GM12878 (cell line): ENCODE data around the gene TERF2IP.

Experiments used
- FOXK2 ChIP-seq: fragments of 450-650 bp; IDR thresholded peaks from 2 replicates; pipeline ENCODE4 v1.6.1; 2017; ENCODE audit warnings: mild to moderate bottlenecking, moderate library complexity
- TAF1 ChIP-seq: IDR thresholded peaks from 2 replicates; pipeline ENCODE4 v1.6.1; 2011; ENCODE audit warnings: mild to moderate bottlenecking, low read depth, low read length, borderline replicate concordance
- TF ChIP-seq, protein P1 (sequence below), 3 experiments: IDR thresholded peaks in 2 of 3; conservative IDR thresholded peaks in 1 of 3; 2 replicates each; pipeline ENCODE4 v1.5.1; 2011; ENCODE audit warnings: low read depth in 3 of 3, low read length in 3 of 3, mild to moderate bottlenecking in 3 of 3, control low read depth in 2 of 3, moderate library complexity in 2 of 3, inconsistent platforms in 1 of 3, mixed read lengths in 1 of 3; ENCODE audit not compliant: control insufficient read depth in 2 of 3, insufficient read depth in 1 of 3; ENCODE audit errors: extremely low read depth in 1 of 3

DNA sequence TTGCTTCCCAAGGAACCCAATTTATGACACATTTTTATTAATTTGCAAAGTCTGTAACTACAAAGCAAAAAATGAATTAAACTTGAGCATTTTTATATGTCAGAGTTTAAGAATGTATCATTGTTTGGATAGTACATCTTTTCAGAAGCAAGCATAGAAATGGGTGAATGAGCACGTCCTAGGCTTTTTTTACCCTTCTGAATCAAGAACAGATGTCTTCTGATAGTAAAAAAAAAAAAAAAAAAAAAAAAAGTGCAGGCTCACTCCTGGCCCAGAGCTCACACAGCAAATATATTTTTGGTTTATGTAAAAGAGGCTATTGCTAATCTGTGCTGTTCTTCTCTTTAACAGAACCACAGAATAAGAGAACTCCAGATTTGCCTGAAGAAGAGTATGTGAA is 6.3 kb downstream of the TERF2IP start:
- no peak for TF ChIP-seq TAF1
- TF ChIP-seq, protein P1, sequence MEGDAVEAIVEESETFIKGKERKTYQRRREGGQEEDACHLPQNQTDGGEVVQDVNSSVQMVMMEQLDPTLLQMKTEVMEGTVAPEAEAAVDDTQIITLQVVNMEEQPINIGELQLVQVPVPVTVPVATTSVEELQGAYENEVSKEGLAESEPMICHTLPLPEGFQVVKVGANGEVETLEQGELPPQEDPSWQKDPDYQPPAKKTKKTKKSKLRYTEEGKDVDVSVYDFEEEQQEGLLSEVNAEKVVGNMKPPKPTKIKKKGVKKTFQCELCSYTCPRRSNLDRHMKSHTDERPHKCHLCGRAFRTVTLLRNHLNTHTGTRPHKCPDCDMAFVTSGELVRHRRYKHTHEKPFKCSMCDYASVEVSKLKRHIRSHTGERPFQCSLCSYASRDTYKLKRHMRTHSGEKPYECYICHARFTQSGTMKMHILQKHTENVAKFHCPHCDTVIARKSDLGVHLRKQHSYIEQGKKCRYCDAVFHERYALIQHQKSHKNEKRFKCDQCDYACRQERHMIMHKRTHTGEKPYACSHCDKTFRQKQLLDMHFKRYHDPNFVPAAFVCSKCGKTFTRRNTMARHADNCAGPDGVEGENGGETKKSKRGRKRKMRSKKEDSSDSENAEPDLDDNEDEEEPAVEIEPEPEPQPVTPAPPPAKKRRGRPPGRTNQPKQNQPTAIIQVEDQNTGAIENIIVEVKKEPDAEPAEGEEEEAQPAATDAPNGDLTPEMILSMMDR (IDR thresholded peaks at IDR 0.05 in 2 of 3, conservative IDR thresholded peaks at IDR 0.05 in 1 of 3; ENCODE audit: control insufficient read depth in 2 of 3, extremely low read depth in 1 of 3, insufficient read depth in 1 of 3, low read depth in 3 of 3, low read length in 3 of 3) = no peak
- no peak for TF ChIP-seq FOXK2
